Sigmoid colon (tissue), 3 donors: ENCODE measurements around the gene FRAS1.

Experiments used
- POLR2A ChIP-seq, 2 donors: fragments of 450-650 bp; IDR thresholded peaks; one replicate each; pipeline ENCODE4 v1.6.1; 2016; ENCODE audit warnings: antibody characterized with exemption in 2 of 2, mild to moderate bottlenecking in 2 of 2, moderate library complexity in 2 of 2
- TF ChIP-seq, protein P1 (sequence below), 4 experiments: fragments of 450-650 bp in 3 of 4; fragments of 200-600 bp in 1 of 4; IDR thresholded peaks; one replicate each; pipeline ENCODE4 v1.5.1; 2016 to 2019; ENCODE audit warnings: antibody characterized with exemption in 4 of 4, mild to moderate bottlenecking in 3 of 4, moderate library complexity in 2 of 4

DNA sequence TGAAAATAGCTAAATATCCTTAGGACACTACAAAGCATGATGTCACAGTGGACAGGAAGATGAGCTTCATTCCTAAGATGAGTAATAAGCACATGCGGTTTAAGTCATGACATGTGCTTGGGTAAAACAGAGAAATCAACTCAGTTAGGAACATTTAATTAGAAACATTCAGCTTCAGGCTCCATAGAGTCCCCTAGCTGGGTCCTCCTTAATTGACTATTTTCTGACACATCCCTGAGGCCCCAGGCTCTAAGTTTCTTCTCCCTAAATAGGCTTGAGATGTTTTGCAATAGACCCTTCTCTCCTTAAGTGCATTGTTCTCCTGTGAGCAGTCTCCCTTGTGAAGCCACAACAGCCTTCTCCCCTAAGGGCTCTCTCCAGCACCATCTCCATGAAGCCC, 424.1 kb downstream of the FRAS1 start:
- TF ChIP-seq, protein P1, sequence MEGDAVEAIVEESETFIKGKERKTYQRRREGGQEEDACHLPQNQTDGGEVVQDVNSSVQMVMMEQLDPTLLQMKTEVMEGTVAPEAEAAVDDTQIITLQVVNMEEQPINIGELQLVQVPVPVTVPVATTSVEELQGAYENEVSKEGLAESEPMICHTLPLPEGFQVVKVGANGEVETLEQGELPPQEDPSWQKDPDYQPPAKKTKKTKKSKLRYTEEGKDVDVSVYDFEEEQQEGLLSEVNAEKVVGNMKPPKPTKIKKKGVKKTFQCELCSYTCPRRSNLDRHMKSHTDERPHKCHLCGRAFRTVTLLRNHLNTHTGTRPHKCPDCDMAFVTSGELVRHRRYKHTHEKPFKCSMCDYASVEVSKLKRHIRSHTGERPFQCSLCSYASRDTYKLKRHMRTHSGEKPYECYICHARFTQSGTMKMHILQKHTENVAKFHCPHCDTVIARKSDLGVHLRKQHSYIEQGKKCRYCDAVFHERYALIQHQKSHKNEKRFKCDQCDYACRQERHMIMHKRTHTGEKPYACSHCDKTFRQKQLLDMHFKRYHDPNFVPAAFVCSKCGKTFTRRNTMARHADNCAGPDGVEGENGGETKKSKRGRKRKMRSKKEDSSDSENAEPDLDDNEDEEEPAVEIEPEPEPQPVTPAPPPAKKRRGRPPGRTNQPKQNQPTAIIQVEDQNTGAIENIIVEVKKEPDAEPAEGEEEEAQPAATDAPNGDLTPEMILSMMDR (IDR thresholded peaks at IDR 0.05), result no peak
- TF ChIP-seq POLR2A (IDR thresholded peaks at IDR 0.05), result no peak
